ENCODE data around the gene FAH. TPM values are rescaled to one million over a fixed set of nuclear protein-coding genes. Genes with fewer than 3 reads are reported as not detected.

The FAH gene
- total RNA-seq, 2 donors from 2014 or later: 63.6 to 103 TPM

DNA sequence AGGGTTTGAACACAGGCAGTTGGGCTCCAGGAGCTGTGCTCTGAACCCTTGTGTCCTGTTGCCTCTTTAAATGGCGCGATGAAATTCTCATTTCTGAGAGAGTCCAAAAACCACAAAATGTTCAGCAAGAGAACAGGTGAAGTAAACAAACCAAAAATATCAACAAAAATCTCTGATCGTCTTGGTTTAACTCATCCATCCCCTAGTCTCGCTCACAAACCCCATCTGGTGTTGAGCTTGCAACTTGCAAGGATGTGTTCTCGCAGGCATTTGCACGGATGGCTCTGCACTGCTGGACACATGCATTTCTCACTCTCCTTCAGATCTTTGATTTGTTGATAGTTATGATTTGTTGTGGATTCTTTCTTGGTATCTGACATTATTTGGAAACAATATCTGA, 31.1 kb downstream of the FAH start:
- H3K27ac Mint-ChIP-seq: no peak overlapping the region

DNA sequence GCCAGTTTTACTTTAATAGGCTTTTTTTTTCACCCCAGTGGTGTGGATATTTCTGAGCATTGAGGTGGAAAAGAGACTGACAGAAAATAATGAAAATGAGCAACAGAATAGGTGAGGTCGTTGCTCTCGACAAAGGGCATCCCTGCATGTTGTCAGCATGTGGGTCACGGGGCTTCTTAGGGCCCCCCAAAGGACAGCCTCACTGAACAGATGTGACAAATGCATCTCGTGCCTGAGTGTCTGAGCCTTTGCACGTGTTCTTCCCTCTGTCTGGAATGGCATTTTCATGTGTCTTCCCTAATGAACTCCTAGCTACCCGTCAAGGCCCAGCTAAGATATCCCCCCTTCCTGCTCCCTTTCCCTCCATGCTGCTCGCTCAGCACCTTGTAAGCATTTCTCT, 31.8 kb downstream of the FAH start:
- DNase-seq (ENCODE audit: low spot score) (no peak), ATAC-seq (no peak)
- H3K27me3 Mint-ChIP-seq: no peaks in the 10 kb centered on the region
- no peak overlapping the region for H3K27ac Mint-ChIP-seq
- no peaks in the 10 kb centered on the region for H3K4me1 Mint-ChIP-seq (ENCODE audit: low read depth in 2 of 2)
- no peak overlapping the region for H3K4me3 Mint-ChIP-seq
- H3K9me3 Mint-ChIP-seq: no peaks in the 10 kb centered on the region
- peaks cover 23% of the 10 kb centered on the region for H3K36me3 Mint-ChIP-seq

More for the DNA sequence above, 31.1 kb downstream of the FAH start:
- Mint-ChIP-seq H3K36me3 (peaks cover 23% of the 10 kb centered on the region), H3K9me3 (no peaks in the 10 kb centered on the region), H3K4me1 (ENCODE audit: low read depth in 2 of 2) (no peaks in the 10 kb centered on the region), H3K27me3 (no peaks in the 10 kb centered on the region), H3K4me3 (no peak overlapping the region)
- no peak for ATAC-seq
- no peak for DNase-seq (ENCODE audit: low spot score)

DNA sequence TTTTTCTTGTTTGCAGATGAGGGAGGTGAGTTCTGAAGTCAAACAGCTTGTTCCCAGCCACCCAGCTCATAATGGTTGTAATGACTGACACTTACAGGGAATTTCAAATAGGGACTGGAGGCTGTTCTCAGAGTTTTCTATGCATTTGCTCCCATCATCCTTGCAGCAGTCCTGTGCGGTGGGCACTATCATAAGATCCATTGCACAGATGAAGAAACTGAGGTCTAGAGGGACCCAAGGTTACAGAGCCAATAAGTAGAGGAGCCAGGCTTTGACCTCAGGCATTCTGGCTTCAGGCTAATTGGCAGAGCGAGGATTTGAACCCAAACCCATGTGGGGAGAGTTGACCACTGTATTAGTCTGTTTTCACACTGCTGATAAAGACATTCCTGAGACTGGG, 32.4 kb downstream of the FAH start:
- Mint-ChIP-seq H3K4me1 (ENCODE audit: low read depth in 2 of 2) (no peaks in the 10 kb centered on the region), H3K27me3 (no peaks in the 10 kb centered on the region), H3K27ac (no peak overlapping the region), H3K36me3 (peaks cover 23% of the 10 kb centered on the region), H3K9me3 (no peaks in the 10 kb centered on the region), H3K4me3 (no peak overlapping the region)
- DNase-seq (ENCODE audit: low spot score) (no peak), ATAC-seq (no peak)

DNA sequence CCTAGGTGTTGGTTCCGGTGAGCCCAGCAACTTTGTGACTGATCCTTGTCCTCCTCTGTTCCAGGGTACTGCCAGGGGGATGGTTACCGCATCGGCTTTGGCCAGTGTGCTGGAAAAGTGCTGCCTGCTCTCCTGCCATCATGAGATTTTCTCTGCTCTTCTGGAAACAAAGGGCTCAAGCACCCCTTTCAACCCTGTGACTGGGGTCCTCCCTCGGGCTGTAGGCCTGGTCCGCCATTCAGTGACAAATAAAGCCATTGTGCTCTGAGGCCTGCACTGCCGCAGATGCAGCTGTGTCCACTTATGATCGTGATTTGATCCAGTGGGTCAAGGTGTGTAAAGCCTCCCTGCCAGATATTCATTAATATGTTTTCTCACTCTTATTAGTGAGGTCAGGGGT, 33.3 kb downstream of the FAH start:
- no peaks in the 10 kb centered on the region for H3K27me3 Mint-ChIP-seq
- no peaks in the 10 kb centered on the region for H3K9me3 Mint-ChIP-seq
- no peak for ATAC-seq
- no peak for DNase-seq (ENCODE audit: low spot score)
- H3K27ac Mint-ChIP-seq: no peak overlapping the region
- H3K36me3 Mint-ChIP-seq: peaks cover 23% of the 10 kb centered on the region
- H3K4me1 Mint-ChIP-seq (ENCODE audit: low read depth in 2 of 2): no peaks in the 10 kb centered on the region
- no peak overlapping the region for H3K4me3 Mint-ChIP-seq

DNA sequence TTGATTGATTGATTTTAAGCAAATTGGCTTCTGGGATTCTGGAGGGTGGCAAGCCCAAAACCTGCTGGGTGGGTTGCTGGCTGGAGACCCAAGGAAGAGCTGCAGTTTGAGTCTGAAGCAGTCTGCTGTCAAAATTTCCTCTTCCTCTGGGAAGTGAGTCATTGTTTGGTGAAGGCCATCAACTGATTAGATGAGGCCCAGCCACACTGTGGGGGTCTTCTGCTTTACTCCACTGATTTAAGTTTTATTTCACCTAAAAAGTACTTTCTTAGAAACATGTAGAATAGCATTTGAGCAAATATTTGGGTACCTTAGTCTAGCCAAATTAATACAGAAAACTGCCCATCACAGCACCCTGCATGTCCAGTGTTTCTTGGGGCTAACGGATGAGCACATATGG, 33.8 kb downstream of the FAH start:
- Mint-ChIP-seq H3K9me3 (no peaks in the 10 kb centered on the region), H3K4me3 (no peak overlapping the region), H3K36me3 (peaks cover 23% of the 10 kb centered on the region), H3K27me3 (no peaks in the 10 kb centered on the region), H3K4me1 (ENCODE audit: low read depth in 2 of 2) (no peaks in the 10 kb centered on the region), H3K27ac (no peak overlapping the region)
- ATAC-seq: no peak
- no peak for DNase-seq (ENCODE audit: low spot score)

DNA sequence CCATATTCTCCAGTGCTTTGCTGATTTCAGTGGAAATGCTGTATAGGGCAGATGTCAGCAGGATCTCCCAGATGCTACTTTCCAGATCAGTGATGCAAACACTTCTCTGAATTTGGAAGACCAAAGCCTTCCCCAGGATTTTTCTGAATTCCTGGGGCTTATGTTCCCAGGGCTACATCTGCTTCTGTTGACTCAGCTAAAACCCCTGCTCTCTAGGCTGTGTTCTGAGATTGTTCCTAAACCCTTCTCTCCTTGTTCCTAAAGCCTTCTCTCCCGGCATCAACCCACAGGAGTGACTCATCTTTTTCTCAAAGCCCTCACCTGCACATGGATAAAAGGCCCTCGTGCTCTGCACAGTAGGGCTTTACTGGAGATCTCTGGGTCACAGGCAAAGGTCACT, 35.5 kb downstream of the FAH start:
- H3K27me3 Mint-ChIP-seq: no peaks in the 10 kb centered on the region

DNA sequence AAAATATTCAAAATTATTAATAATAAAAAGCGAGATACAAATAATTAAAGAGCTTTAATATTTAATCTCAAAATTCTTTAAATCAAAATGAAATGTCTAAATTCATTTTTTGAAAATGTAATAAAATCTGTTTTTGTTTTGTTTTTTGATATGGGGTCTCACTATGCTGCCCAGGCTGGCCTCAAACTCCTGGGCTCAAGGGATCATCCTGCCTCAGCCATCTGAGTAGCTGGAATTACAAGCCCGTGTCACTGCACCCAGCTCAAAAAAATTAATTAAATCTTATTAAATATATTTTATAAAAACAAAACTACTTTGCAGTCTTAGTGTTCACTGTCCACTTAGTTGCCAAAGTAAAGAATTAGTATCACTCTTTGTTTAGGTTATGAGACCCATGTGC, 38.4 kb downstream of the FAH start:
- H3K36me3 Mint-ChIP-seq: peaks cover 5% of the 10 kb centered on the region
- no peaks in the 10 kb centered on the region for H3K9me3 Mint-ChIP-seq
- no peak overlapping the region for H3K4me3 Mint-ChIP-seq
- no peak for DNase-seq (ENCODE audit: low spot score)
- H3K27me3 Mint-ChIP-seq: no peaks in the 10 kb centered on the region
- H3K4me1 Mint-ChIP-seq (ENCODE audit: low read depth in 2 of 2): no peaks in the 10 kb centered on the region
- H3K27ac Mint-ChIP-seq: no peak overlapping the region
- ATAC-seq: no peak

More for the DNA sequence above, 35.5 kb downstream of the FAH start:
- no peaks in the 10 kb centered on the region for H3K4me1 Mint-ChIP-seq (ENCODE audit: low read depth in 2 of 2)
- H3K9me3 Mint-ChIP-seq: no peaks in the 10 kb centered on the region
- H3K36me3 Mint-ChIP-seq: peaks cover 12% of the 10 kb centered on the region
- no peak for DNase-seq (ENCODE audit: low spot score)
- ATAC-seq: no peak
- H3K4me3 Mint-ChIP-seq: no peak overlapping the region
- no peak overlapping the region for H3K27ac Mint-ChIP-seq

DNA sequence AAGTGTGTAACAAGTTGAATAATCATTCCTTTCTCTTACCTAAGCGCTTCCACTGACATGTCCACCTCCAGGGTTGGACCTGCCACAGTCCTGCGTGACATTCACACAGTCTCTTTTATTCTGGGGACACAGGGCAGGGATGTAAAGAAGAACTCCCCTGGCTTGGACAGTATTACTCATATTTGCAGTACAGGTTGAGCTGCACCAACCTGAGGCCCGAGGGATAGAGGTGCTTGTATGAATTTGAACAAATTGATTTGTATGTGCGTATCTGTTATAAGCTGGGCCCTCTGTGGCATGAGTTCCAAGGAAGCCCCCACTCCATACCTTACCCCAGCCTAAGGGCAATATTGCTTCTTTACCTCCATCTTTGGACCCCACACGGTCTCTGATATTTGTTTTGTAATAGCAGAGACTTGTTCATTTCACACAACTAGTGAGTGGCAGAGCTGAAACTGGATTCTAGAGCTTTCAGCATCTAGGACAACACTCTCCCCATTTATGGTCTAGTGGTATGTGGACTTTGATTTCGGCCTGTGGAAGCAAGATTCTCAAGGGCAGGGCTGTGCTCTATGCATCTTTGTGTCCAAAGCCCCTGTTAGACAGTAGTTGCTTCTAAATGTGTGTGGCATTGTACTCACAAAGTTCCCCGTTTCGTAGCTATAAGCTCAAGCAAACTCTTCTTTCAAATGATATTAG, 39.2 kb downstream of the FAH start:
- no peak overlapping the region for H3K27ac Mint-ChIP-seq
- DNase-seq (ENCODE audit: low spot score) (no peak), ATAC-seq (no peak)

DNA sequence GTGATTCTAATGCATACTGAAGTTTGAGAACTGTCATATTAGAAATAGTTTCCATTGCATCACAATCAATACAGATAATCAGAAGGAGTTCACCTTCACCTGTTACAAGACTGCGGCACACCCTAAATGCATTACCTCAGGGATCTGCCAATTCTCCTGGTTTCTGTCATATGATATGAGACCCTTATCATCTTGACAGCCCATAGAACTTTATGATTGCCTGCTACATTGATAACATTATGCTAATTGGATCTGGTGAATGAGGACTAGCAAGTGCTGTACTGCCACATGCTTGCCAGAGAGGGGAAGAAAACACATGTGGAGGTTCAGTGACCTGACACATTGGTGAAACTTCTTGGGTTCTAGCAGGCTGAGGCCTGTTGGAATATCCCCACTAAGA, 41.4 kb downstream of the FAH start:
- Mint-ChIP-seq H3K27ac (no peak overlapping the region), H3K36me3 (no peaks in the 10 kb centered on the region), H3K27me3 (peaks cover 3 to 9% of the 10 kb centered on the region in 2 donors), H3K4me3 (no peak overlapping the region), H3K9me3 (no peaks in the 10 kb centered on the region), H3K4me1 (ENCODE audit: low read depth in 2 of 2) (no peaks in the 10 kb centered on the region)
- DNase-seq (ENCODE audit: low spot score) (no peak), ATAC-seq (no peak)

More for the DNA sequence above, 39.2 kb downstream of the FAH start:
- Mint-ChIP-seq H3K27me3 (no peaks in the 10 kb centered on the region), H3K4me3 (no peak overlapping the region), H3K4me1 (ENCODE audit: low read depth in 2 of 2) (no peaks in the 10 kb centered on the region), H3K9me3 (no peaks in the 10 kb centered on the region), H3K36me3 (no peaks in the 10 kb centered on the region)

DNA sequence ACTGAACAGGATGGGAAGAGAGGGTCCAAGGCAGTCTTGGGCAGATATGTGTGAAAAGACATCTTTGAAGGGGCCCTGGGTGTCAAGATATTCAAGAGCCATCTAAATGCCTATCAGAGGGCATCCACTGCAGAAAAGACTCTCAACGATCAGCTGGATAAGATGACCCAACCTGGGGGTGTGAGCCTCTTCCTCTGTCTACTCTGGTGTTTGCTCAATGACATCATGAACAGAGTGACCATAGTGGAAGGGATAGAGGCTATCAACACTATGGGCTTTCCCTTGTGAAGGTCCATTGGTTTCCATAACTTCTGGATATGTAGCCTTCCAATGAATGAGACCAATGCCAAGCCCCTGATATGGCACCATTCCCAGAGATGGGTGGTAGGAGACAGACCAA, 42.1 kb downstream of the FAH start:
- Mint-ChIP-seq H3K36me3 (no peaks in the 10 kb centered on the region), H3K9me3 (no peaks in the 10 kb centered on the region), H3K4me1 (ENCODE audit: low read depth in 2 of 2) (no peaks in the 10 kb centered on the region), H3K27me3 (peaks cover 3 to 10% of the 10 kb centered on the region in 2 donors), H3K27ac (no peak overlapping the region), H3K4me3 (no peak overlapping the region)
- ATAC-seq: no peak
- no peak for DNase-seq (ENCODE audit: low spot score)

DNA sequence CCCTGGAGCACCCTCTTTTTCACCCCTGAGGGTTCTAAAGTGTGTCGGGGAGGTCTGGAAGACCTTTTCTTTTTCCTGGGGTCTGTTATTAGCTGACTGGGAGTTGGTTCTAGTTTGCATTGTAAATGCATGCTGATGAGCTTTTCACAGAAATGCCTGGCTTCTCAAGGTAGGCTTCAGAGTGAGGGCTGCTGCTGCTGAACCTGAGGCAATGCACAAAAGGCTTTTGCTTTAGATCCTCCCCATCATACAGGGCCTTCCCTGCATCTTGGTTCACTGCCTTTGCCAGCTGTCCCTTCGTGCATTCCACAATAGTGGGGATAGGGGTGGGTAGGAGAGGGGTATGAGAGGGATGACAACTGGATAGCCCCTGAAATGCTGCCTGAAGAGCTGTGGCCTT, 46.6 kb downstream of the FAH start:
- no peaks in the 10 kb centered on the region for H3K9me3 Mint-ChIP-seq
- no peak for ATAC-seq
- no peaks in the 10 kb centered on the region for H3K4me1 Mint-ChIP-seq (ENCODE audit: low read depth in 2 of 2)
- no peaks in the 10 kb centered on the region for H3K36me3 Mint-ChIP-seq
- no peak for DNase-seq (ENCODE audit: low spot score)
- peaks cover 8 to 17% of the 10 kb centered on the region in 2 donors for H3K27me3 Mint-ChIP-seq
- H3K27ac Mint-ChIP-seq: no peak overlapping the region
- H3K4me3 Mint-ChIP-seq: no peak overlapping the region

DNA sequence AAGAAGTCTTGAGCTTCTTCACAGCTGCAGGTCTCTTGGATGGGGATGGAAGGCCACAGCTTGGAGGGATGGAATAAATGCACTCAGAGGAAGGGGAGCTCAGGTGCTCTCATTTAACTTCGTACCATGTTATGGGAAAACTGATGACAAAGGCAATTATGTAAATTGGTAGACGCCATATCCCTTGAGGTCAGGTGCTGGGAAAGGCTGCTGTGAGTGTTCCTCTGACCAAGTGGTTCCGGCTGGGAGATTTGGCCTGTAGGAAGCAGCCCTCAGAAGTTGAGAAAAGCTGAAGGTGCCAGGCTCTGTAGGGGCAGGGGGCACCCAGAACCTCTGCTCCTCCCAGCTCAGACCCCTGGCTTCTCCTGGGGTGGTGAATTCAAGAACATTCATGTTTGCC, 47.1 kb downstream of the FAH start:
- Mint-ChIP-seq H3K36me3 (no peaks in the 10 kb centered on the region), H3K4me3 (no peak overlapping the region), H3K4me1 (ENCODE audit: low read depth in 2 of 2) (no peaks in the 10 kb centered on the region), H3K27ac (no peak overlapping the region), H3K27me3 (peaks cover 8 to 17% of the 10 kb centered on the region in 2 donors), H3K9me3 (no peaks in the 10 kb centered on the region)
- ATAC-seq (no peak), DNase-seq (ENCODE audit: low spot score) (no peak)

DNA sequence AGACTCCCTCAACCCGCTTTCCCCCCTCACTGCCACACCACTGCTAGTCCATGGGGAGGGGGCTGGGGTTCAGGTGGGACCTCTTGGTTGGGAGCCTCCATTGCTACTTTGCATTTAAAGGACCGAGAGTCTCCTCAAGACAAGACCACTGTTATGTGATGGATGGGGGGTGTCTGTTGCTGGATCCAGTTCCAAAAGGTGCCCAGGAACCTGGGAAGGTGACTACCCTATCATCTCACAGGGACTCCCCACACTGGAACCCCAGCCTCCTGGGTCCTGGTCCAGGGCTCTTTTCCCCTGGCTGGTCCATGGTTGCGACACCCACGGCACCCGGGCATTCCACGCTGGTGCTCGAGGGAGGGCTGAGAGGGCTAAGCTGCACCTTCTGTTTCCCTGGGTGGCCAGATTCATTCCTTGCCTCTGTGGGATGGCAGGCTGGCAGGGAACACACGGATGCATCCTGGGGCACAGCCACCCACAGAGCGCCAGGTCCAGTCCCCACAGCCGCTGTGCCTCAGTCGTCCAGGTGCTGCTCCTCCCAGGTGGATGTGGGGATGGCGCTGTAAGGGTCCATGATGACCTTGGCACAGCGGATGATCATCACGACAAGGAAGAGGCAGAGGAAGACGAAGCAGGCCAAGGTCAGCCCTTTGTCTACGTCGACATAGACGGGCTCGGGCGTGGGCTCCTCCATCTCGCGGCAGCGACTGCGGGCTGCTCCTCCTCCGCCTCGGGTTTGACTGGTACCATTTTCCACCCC, 48.6 kb downstream of the FAH start:
- H3K27me3 Mint-ChIP-seq: peaks cover 18 to 32% of the 10 kb centered on the region in 2 donors
- H3K4me1 Mint-ChIP-seq (ENCODE audit: low read depth in 2 of 2): no peaks in the 10 kb centered on the region
- ATAC-seq (peak in 1 of 2 donors; percentile 13), DNase-seq (ENCODE audit: low spot score) (no peak)
- no peaks in the 10 kb centered on the region for H3K9me3 Mint-ChIP-seq
- no peak overlapping the region for H3K27ac Mint-ChIP-seq
- no peak overlapping the region for H3K4me3 Mint-ChIP-seq
- H3K36me3 Mint-ChIP-seq: no peaks in the 10 kb centered on the region

DNA sequence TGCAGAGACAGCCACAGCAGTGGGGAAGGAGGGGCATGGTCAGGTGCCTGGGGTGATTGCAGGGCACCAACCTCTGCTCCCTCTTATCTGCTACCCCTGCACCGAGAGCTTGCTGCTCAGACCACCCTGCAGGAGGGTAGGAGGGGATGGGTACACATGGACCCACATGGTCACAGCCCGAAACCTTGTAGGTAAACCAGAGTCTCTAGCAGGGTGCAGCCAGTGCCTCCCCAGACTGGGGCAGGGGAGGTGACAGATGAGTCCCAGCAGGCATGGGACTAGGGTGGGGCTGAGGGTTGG, 49.2 kb downstream of the FAH start:
- no peaks in the 10 kb centered on the region for H3K4me1 Mint-ChIP-seq (ENCODE audit: low read depth in 2 of 2)
- no peaks in the 10 kb centered on the region for H3K9me3 Mint-ChIP-seq
- no peak for DNase-seq (ENCODE audit: low spot score)

More for the DNA sequence above, 49.2 kb downstream of the FAH start:
- ATAC-seq: peak; percentile 25 to 37
- H3K27me3 Mint-ChIP-seq: peaks cover 23 to 37% of the 10 kb centered on the region in 2 donors
- no peaks in the 10 kb centered on the region for H3K36me3 Mint-ChIP-seq
- H3K27ac Mint-ChIP-seq: no peak overlapping the region
- no peak overlapping the region for H3K4me3 Mint-ChIP-seq

Measured in natural killer cell treated with Interleukin-12 subunit alpha and Interleukin-12 subunit beta and Interleukin-15 and Interleukin-18, amount 100 ng/mL, for 72 hours (primary cell).